Muscle of leg (tissue), 11 donors: ENCODE measurements around the gene FADS3. TPM values are rescaled to one million over a fixed set of nuclear protein-coding genes. Genes with fewer than 3 reads are reported as not detected.

Experiments used
- DNase-seq: peaks from one replicate; pipeline ENCODE4 v3.0.0; 2013
- H3K27ac ChIP-seq: one replicate; pipeline ENCODE4 v1.5.1; 2013; ENCODE audit warnings: mild to moderate bottlenecking, low read length, control low read depth
- H3K27me3 ChIP-seq: one replicate; pipeline ENCODE4 v1.6.1; 2013; ENCODE audit warnings: low read length; ENCODE audit not compliant: control insufficient read depth, insufficient read depth
- H3K36me3 ChIP-seq: one replicate; pipeline ENCODE4 v1.6.1; 2013; ENCODE audit warnings: low read length; ENCODE audit not compliant: control insufficient read depth, insufficient read depth
- H3K4me1 ChIP-seq: one replicate; pipeline ENCODE4 v1.6.1; 2013; ENCODE audit warnings: low read length; ENCODE audit not compliant: control insufficient read depth, insufficient read depth
- H3K4me3 ChIP-seq: one replicate; pipeline ENCODE4 v1.5.1; 2013; ENCODE audit warnings: low read length, control low read depth
- H3K9me3 ChIP-seq: replicated peaks from 2 replicates; pipeline ENCODE4 v1.6.1; 2013; ENCODE audit warnings: low read depth, low read length; ENCODE audit not compliant: control insufficient read depth
- WGBS: methylation state at CpG from one replicate; pipeline ENCODE4 v1.1.5; 2013; ENCODE audit warnings: missing lambda C conversion rate; ENCODE audit not compliant: insufficient coverage; 5-methylcytosine and 5-hydroxymethylcytosine counted together
- polyA plus RNA-seq, 8 donors: library from polyadenylated mRNA; unstranded; fragments of 120-200 nt; gene quantifications; one replicate each; pipeline versions ENCODE4 v1.2.1 to v1.2.3, GENCODE V29; 2013; ENCODE audit warnings: inconsistent platforms in 1 of 8, low replicate concordance in 1 of 8; ENCODE audit not compliant: insufficient read length in 8 of 8, insufficient read depth in 1 of 8
- total RNA-seq: library from RNA; stranded (reverse); fragments of 120-200 nt; gene quantifications from one replicate; pipeline ENCODE4 v1.2.4, GENCODE V29; 2013

Gene FADS3
- total and polyA plus RNA-seq, 9 donors: 30.5 to 43.7 (median 39.4) TPM

GRCh38 chr11:61861634-61862033 is 29.7 kb downstream of the FADS3 start:
- H3K4me1 ChIP-seq: peaks cover 5% of the 10 kb centered on the region
- no peak overlapping the region for H3K4me3 ChIP-seq
- H3K9me3 ChIP-seq: no peaks in the 10 kb centered on the region
- DNase-seq: no peak
- 88% methylated on average over 5 of the region's 9 CpGs for WGBS
- peaks cover 71% of the 10 kb centered on the region for H3K36me3 ChIP-seq
- no peak overlapping the region for H3K27ac ChIP-seq
- H3K27me3 ChIP-seq: no peaks in the 10 kb centered on the region

GRCh38 chr11:61860054-61860903 is 31.1 kb downstream of the FADS3 start:
- H3K36me3 ChIP-seq: peaks cover 75% of the 10 kb centered on the region
- no peaks in the 10 kb centered on the region for H3K9me3 ChIP-seq
- H3K27ac ChIP-seq: no peak overlapping the region
- H3K4me3 ChIP-seq: no peak overlapping the region
- peaks cover 7% of the 10 kb centered on the region for H3K4me1 ChIP-seq
- WGBS: 70% methylated on average over 13 of the region's 16 CpGs
- no peak for DNase-seq
- no peaks in the 10 kb centered on the region for H3K27me3 ChIP-seq

- Histone ChIP-seq H3K4me3 (no peak overlapping the region), H3K27ac (no peak overlapping the region), H3K36me3 (peaks cover 74% of the 10 kb centered on the region), H3K4me1 (peaks cover 23% of the 10 kb centered on the region), H3K27me3 (no peaks in the 10 kb centered on the region), H3K9me3 (no peaks in the 10 kb centered on the region)
- DNase-seq: no peak
- 89% methylated on average over 8 of the region's 12 CpGs for WGBS
Observed at GRCh38 chr11:61855939-61856680, 35.2 kb downstream of the FADS3 start.

- Histone ChIP-seq H3K4me1 (peaks cover 21% of the 10 kb centered on the region), H3K9me3 (no peaks in the 10 kb centered on the region), H3K36me3 (peaks cover 76% of the 10 kb centered on the region), H3K27me3 (no peaks in the 10 kb centered on the region), H3K27ac (no peak overlapping the region), H3K4me3 (no peak overlapping the region)
- 60% methylated on average over 13 of the region's 14 CpGs for WGBS
- no peak for DNase-seq
Observed at GRCh38 chr11:61854966-61855714, 36.2 kb downstream of the FADS3 start.

- DNase-seq: no peak
- Histone ChIP-seq H3K27ac (no peak overlapping the region), H3K9me3 (no peaks in the 10 kb centered on the region), H3K27me3 (no peaks in the 10 kb centered on the region), H3K4me3 (no peak overlapping the region), H3K36me3 (peaks cover 77% of the 10 kb centered on the region), H3K4me1 (peaks cover 18% of the 10 kb centered on the region)
- 81% methylated on average over 11 of the region's 17 CpGs for WGBS
Observed at GRCh38 chr11:61854206-61854895, 37.0 kb downstream of the FADS3 start.

- Histone ChIP-seq H3K27me3 (no peaks in the 10 kb centered on the region), H3K4me3 (no peak overlapping the region), H3K4me1 (peaks cover 18% of the 10 kb centered on the region), H3K9me3 (no peaks in the 10 kb centered on the region), H3K36me3 (peaks cover 79% of the 10 kb centered on the region), H3K27ac (no peak overlapping the region)
- DNase-seq: no peak
- WGBS: 86% methylated on average over 12 of the region's 13 CpGs
Observed at GRCh38 chr11:61853698-61854169, 37.6 kb downstream of the FADS3 start.

- Histone ChIP-seq H3K36me3 (peaks cover 84% of the 10 kb centered on the region), H3K27me3 (no peaks in the 10 kb centered on the region), H3K4me1 (peaks cover 18% of the 10 kb centered on the region), H3K9me3 (no peaks in the 10 kb centered on the region), H3K4me3 (no peak overlapping the region), H3K27ac (no peak overlapping the region)
- WGBS: 88% methylated on average over 4 of the region's 6 CpGs
- no peak for DNase-seq
Observed at GRCh38 chr11:61851900-61852295, 39.4 kb downstream of the FADS3 start.

- Histone ChIP-seq H3K27ac (peak overlapping the region; percentile 11), H3K27me3 (no peaks in the 10 kb centered on the region), H3K36me3 (peaks cover 78% of the 10 kb centered on the region), H3K9me3 (no peaks in the 10 kb centered on the region), H3K4me1 (peaks cover 20% of the 10 kb centered on the region), H3K4me3 (no peak overlapping the region)
- 80% methylated on average over 11 of the region's 24 CpGs for WGBS
- DNase-seq: no peak
Observed at GRCh38 chr11:61851113-61851899, 40.0 kb downstream of the FADS3 start.

GRCh38 chr11:61850687-61851086 is 40.7 kb downstream of the FADS3 start:
- no peak for DNase-seq
- no peaks in the 10 kb centered on the region for H3K27me3 ChIP-seq
- peaks cover 25% of the 10 kb centered on the region for H3K4me1 ChIP-seq
- H3K36me3 ChIP-seq: peaks cover 72% of the 10 kb centered on the region
- WGBS: 78% methylated on average over 7 of the region's 7 CpGs
- H3K27ac ChIP-seq: no peak overlapping the region
- no peaks in the 10 kb centered on the region for H3K9me3 ChIP-seq
- no peak overlapping the region for H3K4me3 ChIP-seq
